Measurements from ENCODE around the gene LSM14A.

The LSM14A gene

DNA sequence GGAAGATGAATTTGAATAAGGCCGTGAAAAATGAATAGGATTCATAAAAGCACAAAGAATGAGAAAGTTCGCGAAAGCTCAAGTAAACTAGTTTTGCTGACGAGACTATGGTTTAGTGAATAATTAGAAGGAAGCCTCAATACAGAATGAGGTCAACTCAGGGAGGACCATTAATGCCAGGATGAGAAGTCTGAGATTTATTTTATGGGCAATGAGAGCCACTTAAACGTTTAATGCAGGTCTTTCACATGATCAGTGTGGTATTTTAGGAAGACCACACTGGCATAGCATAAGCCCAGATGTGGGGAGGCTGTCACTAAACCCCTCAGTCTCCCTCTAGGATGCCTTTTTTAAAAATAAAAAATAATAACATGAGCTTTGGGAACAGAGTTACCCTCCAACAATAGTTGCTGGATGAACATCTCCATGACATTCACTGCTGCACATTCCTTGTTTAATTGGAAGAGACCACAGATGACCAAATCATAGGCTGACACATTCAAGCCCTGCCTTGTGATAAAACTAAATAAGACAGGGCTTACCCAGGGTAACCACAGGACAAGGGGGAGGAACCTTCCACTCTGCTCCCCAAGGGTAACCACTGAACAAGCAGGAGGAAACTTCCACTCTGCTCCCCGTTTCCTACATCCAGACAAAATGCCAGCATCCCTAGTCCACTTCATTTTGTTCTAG lies 43.6 kb upstream of the LSM14A start (continued):
- TF ChIP-seq, protein P1, sequence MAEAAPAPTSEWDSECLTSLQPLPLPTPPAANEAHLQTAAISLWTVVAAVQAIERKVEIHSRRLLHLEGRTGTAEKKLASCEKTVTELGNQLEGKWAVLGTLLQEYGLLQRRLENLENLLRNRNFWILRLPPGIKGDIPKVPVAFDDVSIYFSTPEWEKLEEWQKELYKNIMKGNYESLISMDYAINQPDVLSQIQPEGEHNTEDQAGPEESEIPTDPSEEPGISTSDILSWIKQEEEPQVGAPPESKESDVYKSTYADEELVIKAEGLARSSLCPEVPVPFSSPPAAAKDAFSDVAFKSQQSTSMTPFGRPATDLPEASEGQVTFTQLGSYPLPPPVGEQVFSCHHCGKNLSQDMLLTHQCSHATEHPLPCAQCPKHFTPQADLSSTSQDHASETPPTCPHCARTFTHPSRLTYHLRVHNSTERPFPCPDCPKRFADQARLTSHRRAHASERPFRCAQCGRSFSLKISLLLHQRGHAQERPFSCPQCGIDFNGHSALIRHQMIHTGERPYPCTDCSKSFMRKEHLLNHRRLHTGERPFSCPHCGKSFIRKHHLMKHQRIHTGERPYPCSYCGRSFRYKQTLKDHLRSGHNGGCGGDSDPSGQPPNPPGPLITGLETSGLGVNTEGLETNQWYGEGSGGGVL (tag by site-specific recombination; IDR thresholded peaks at IDR 0.05): peak; percentile 19; the same call in 1 of the 2 replicates
- 0 out of 2 replicates have a peak, but pooled peaks have one; percentile 54 for TF ChIP-seq ZNF184 (tag by site-specific recombination; IDR thresholded peaks at IDR 0.05)

DNA sequence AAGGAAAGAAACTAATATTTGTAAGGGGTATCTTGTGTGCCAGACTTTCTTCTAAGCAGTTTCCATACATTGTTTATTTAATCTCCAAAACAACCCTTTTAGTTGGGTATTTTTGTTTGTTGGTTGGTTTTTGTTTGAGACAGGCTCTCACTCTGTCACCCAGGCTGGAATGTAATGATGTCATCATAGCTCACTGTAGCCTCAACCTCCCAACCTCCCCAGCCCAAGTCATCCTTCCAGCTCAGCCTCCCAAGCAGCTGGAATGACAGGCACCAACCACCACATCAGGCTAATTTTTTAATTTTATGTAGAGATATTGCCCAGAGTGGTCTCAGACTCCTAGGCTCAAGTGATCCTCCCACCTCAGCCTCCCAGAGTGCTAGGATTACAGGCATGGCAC lies 41.2 kb upstream of the LSM14A start:
- POLR2A ChIA-PET: no interaction called here
- TF ChIP-seq, protein P2, sequence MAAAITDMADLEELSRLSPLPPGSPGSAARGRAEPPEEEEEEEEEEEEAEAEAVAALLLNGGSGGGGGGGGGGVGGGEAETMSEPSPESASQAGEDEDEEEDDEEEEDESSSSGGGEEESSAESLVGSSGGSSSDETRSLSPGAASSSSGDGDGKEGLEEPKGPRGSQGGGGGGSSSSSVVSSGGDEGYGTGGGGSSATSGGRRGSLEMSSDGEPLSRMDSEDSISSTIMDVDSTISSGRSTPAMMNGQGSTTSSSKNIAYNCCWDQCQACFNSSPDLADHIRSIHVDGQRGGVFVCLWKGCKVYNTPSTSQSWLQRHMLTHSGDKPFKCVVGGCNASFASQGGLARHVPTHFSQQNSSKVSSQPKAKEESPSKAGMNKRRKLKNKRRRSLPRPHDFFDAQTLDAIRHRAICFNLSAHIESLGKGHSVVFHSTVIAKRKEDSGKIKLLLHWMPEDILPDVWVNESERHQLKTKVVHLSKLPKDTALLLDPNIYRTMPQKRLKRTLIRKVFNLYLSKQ (tag by site-specific recombination; IDR thresholded peaks at IDR 0.05; ENCODE audit: borderline replicate concordance): no peak
- TF ChIP-seq ZNF558 (tag by site-specific recombination; IDR thresholded peaks at IDR 0.05): no peak
- TF ChIP-seq, protein P3, sequence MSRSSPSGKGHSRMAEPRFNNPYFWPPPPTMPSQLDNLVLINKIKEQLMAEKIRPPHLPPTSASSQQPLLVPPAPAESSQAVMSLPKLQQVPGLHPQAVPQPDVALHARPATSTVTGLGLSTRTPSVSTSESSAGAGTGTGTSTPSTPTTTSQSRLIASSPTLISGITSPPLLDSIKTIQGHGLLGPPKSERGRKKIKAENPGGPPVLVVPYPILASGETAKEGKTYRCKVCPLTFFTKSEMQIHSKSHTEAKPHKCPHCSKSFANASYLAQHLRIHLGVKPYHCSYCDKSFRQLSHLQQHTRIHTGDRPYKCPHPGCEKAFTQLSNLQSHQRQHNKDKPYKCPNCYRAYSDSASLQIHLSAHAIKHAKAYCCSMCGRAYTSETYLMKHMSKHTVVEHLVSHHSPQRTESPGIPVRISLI (tag by site-specific recombination; IDR thresholded peaks at IDR 0.05): no peak
- TF ChIP-seq, protein P4, sequence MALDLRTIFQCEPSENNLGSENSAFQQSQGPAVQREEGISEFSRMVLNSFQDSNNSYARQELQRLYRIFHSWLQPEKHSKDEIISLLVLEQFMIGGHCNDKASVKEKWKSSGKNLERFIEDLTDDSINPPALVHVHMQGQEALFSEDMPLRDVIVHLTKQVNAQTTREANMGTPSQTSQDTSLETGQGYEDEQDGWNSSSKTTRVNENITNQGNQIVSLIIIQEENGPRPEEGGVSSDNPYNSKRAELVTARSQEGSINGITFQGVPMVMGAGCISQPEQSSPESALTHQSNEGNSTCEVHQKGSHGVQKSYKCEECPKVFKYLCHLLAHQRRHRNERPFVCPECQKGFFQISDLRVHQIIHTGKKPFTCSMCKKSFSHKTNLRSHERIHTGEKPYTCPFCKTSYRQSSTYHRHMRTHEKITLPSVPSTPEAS (tag by site-specific recombination; IDR thresholded peaks at IDR 0.05): no peak
- TF ChIP-seq ZNF621 (tag by site-specific recombination; IDR thresholded peaks at IDR 0.05): no peak
- TF ChIP-seq, protein P5, sequence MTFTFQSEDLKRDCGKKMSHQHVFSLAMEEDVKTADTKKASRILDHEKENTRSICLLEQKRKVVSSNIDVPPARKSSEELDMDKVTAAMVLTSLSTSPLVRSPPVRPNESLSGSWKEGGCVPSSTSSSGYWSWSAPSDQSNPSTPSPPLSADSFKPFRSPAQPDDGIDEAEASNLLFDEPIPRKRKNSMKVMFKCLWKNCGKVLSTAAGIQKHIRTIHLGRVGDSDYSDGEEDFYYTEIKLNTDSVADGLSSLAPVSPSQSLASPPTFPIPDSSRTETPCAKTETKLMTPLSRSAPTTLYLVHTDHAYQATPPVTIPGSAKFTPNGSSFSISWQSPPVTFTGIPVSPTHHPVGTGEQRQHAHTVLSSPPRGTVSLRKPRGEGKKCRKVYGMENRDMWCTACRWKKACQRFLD (tag by site-specific recombination; IDR thresholded peaks at IDR 0.05): no peak
- TF ChIP-seq ZBTB21 (tag by site-specific recombination; IDR thresholded peaks at IDR 0.05): peak; percentile 70; the same call in 1 of the 2 replicates
- TF ChIP-seq GLIS1 (tag by site-specific recombination; IDR thresholded peaks at IDR 0.05): peak; percentile 27; the same call in 1 of the 2 replicates
- TF ChIP-seq, protein P6, sequence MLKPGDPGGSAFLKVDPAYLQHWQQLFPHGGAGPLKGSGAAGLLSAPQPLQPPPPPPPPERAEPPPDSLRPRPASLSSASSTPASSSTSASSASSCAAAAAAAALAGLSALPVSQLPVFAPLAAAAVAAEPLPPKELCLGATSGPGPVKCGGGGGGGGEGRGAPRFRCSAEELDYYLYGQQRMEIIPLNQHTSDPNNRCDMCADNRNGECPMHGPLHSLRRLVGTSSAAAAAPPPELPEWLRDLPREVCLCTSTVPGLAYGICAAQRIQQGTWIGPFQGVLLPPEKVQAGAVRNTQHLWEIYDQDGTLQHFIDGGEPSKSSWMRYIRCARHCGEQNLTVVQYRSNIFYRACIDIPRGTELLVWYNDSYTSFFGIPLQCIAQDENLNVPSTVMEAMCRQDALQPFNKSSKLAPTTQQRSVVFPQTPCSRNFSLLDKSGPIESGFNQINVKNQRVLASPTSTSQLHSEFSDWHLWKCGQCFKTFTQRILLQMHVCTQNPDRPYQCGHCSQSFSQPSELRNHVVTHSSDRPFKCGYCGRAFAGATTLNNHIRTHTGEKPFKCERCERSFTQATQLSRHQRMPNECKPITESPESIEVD (tag by site-specific recombination; IDR thresholded peaks at IDR 0.05): no peak
- TF ChIP-seq, protein P7, sequence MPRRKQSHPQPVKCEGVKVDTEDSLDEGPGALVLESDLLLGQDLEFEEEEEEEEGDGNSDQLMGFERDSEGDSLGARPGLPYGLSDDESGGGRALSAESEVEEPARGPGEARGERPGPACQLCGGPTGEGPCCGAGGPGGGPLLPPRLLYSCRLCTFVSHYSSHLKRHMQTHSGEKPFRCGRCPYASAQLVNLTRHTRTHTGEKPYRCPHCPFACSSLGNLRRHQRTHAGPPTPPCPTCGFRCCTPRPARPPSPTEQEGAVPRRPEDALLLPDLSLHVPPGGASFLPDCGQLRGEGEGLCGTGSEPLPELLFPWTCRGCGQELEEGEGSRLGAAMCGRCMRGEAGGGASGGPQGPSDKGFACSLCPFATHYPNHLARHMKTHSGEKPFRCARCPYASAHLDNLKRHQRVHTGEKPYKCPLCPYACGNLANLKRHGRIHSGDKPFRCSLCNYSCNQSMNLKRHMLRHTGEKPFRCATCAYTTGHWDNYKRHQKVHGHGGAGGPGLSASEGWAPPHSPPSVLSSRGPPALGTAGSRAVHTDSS (tag by site-specific recombination; IDR thresholded peaks at IDR 0.05): no peak
- TF ChIP-seq ZNF157 (tag by site-specific recombination; IDR thresholded peaks at IDR 0.05): no peak
- TF ChIP-seq TRIM28 (IDR thresholded peaks at IDR 0.05; ENCODE audit: borderline replicate concordance, low read length): no peak
- TF ChIP-seq ZNF660 (tag by site-specific recombination; IDR thresholded peaks at IDR 0.05): no peak
- TF ChIP-seq, protein P8, sequence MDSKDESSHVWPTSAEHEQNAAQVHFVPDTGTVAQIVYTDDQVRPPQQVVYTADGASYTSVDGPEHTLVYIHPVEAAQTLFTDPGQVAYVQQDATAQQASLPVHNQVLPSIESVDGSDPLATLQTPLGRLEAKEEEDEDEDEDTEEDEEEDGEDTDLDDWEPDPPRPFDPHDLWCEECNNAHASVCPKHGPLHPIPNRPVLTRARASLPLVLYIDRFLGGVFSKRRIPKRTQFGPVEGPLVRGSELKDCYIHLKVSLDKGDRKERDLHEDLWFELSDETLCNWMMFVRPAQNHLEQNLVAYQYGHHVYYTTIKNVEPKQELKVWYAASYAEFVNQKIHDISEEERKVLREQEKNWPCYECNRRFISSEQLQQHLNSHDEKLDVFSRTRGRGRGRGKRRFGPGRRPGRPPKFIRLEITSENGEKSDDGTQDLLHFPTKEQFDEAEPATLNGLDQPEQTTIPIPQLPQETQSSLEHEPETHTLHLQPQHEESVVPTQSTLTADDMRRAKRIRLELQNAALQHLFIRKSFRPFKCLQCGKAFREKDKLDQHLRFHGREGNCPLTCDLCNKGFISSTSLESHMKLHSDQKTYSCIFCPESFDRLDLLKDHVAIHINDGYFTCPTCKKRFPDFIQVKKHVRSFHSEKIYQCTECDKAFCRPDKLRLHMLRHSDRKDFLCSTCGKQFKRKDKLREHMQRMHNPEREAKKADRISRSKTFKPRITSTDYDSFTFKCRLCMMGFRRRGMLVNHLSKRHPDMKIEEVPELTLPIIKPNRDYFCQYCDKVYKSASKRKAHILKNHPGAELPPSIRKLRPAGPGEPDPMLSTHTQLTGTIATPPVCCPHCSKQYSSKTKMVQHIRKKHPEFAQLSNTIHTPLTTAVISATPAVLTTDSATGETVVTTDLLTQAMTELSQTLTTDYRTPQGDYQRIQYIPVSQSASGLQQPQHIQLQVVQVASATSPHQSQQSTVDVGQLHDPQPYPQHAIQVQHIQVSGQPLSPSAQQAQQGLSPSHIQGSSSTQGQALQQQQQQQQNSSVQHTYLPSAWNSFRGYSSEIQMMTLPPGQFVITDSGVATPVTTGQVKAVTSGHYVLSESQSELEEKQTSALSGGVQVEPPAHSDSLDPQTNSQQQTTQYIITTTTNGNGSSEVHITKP (tag by site-specific recombination; IDR thresholded peaks at IDR 0.05): no peak
- no peak for TF ChIP-seq REPIN1 (tag by site-specific recombination; IDR thresholded peaks at IDR 0.05; ENCODE audit: low read depth)
- no peak for TF ChIP-seq ZNF202 (tag by site-specific recombination; IDR thresholded peaks at IDR 0.05; ENCODE audit: borderline replicate concordance)
- TF ChIP-seq ZBTB17 (tag by site-specific recombination; IDR thresholded peaks at IDR 0.05): no peak
- no peak for TF ChIP-seq KLF7 (tag by site-specific recombination; IDR thresholded peaks at IDR 0.05; ENCODE audit: borderline replicate concordance)
- TF ChIP-seq EGR2 (tag by site-specific recombination; IDR thresholded peaks at IDR 0.05; ENCODE audit: low read depth): no peak

More for the DNA sequence above, 41.2 kb upstream of the LSM14A start:
- no peaks in the 10 kb centered on the region; a peak in 1 of 3 replicates for H3K36me3 ChIP-seq (ENCODE audit: control insufficient read depth in 2 of 2, insufficient read depth in 1 of 2, low read length in 2 of 2)
- CTCF ChIA-PET: interaction anchor here (0.6 to 1.8 kb wide), 8 partner anchors 10 to 536 kb away, joined by 3 to 13 read pairs (median 4); no protein-coding TSS in a partner anchor
- no peak overlapping the region for H3K27ac ChIP-seq (ENCODE audit: extremely low read depth, low read depth, low read length)
- peaks cover 17% of the 10 kb centered on the region for H3K4me1 ChIP-seq (ENCODE audit: control insufficient read depth, insufficient read depth, low read length)
- H3K9me3 ChIP-seq (ENCODE audit: control insufficient read depth, insufficient read depth, low read depth, low read length): no peaks in the 10 kb centered on the region
- H3K4me3 ChIP-seq (ENCODE audit: low read depth, low read length): no peak overlapping the region
